ENCODE data around the gene P2RX1. TPM values are rescaled to one million over a fixed set of nuclear protein-coding genes. Genes with fewer than 3 reads are reported as not detected.

The P2RX1 gene
- total and polyA plus RNA-seq, 2 donors (not counting 1 experiment from before 2014, with no cell fraction given): 25.7 to 84.7 TPM

DNA sequence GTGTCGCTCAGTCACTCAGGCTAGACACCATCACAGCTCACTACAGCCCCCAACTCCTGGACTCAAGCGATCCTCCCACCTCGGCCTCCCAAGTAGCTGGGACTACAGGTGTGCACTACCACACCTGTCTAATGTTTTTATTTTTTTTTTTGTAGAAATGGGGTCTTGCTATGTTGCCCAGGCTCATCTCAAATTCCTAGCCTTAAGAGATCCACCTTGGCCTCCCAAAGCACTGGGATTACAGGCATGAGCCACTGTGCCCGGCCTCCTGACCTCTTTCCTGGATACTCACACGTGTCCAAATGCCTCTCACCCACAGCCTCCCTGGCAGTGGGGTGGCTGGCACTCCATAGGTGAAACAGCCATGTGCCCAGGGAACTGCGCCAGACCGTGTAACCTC lies 40.9 kb downstream of the P2RX1 start:
- peaks cover 6 to 9% of the 10 kb centered on the region in 2 donors for H3K4me1 ChIP-seq (ENCODE audit: control insufficient read depth in 2 of 2, insufficient read depth in 2 of 2, low read length in 2 of 2)
- no peaks in the 10 kb centered on the region for H4K20me1 ChIP-seq (ENCODE audit: control insufficient read depth, insufficient read depth, low read length, poor library complexity, severe bottlenecking)
- Mint-ChIP-seq H3K9me3 (ENCODE audit: insufficient read depth) (no peaks in the 10 kb centered on the region), H3K4me1 (peaks cover 5% of the 10 kb centered on the region), H3K4me3 (no peak overlapping the region), H3K27ac (no peak overlapping the region), H3K27me3 (no peaks in the 10 kb centered on the region)
- H3K27me3 ChIP-seq (replicated peaks in 1 of 4; ENCODE audit: control extremely low read depth in 1 of 4, control insufficient read depth in 3 of 4, insufficient read depth in 4 of 4, low read length in 3 of 4): no peaks in the 10 kb centered on the region
- no peaks in the 10 kb centered on the region for H3K79me2 ChIP-seq (ENCODE audit: control insufficient read depth, insufficient read depth, low read length)
- ChIA-PET CTCF (interaction anchor here (1.9 kb wide), 1 partner anchor 12 kb away, joined by 4 read pairs; no protein-coding TSS in a partner anchor), POLR2A (no interaction called here)
- no peaks in the 10 kb centered on the region for H3K9me3 ChIP-seq (ENCODE audit: control extremely low read depth in 1 of 3, control insufficient read depth in 2 of 3, insufficient read depth in 1 of 3, low read length in 2 of 3)
- no peak overlapping the region for H3K4me2 ChIP-seq (replicated peaks; ENCODE audit: low read depth, low read length, poor library complexity, severe bottlenecking)
- TF ChIP-seq EZH2 (IDR thresholded peaks at IDR 0.05; ENCODE audit: borderline replicate concordance, insufficient read depth, low read depth, low read length, poor library complexity, severe bottlenecking): no peak
- TF ChIP-seq, protein P1, sequence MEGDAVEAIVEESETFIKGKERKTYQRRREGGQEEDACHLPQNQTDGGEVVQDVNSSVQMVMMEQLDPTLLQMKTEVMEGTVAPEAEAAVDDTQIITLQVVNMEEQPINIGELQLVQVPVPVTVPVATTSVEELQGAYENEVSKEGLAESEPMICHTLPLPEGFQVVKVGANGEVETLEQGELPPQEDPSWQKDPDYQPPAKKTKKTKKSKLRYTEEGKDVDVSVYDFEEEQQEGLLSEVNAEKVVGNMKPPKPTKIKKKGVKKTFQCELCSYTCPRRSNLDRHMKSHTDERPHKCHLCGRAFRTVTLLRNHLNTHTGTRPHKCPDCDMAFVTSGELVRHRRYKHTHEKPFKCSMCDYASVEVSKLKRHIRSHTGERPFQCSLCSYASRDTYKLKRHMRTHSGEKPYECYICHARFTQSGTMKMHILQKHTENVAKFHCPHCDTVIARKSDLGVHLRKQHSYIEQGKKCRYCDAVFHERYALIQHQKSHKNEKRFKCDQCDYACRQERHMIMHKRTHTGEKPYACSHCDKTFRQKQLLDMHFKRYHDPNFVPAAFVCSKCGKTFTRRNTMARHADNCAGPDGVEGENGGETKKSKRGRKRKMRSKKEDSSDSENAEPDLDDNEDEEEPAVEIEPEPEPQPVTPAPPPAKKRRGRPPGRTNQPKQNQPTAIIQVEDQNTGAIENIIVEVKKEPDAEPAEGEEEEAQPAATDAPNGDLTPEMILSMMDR (IDR thresholded peaks at IDR 0.05): no peak
- peaks cover 0 to 9% of the 10 kb centered on the region in 2 experiments for H3K36me3 ChIP-seq (replicated peaks in 1 of 2; ENCODE audit: control extremely low read depth in 1 of 2, control insufficient read depth in 1 of 2, extremely low read depth in 1 of 2, insufficient read depth in 2 of 2, low read length in 1 of 2)
- H3K9ac ChIP-seq (ENCODE audit: low read length): no peak overlapping the region
- intact Hi-C loops (cut with micrococcal nuclease): no loop called here
- no peak for ATAC-seq (ENCODE audit: low read depth)
- no peak overlapping the region for H3K4me3 ChIP-seq (ENCODE audit: control extremely low read depth in 1 of 5, extremely low read depth in 1 of 5, insufficient read depth in 1 of 5, low read depth in 2 of 5, low read length in 4 of 5)
- no peak for DNase-seq
- no peak overlapping the region for H2AFZ ChIP-seq (ENCODE audit: insufficient read depth, low read depth, low read length, poor library complexity, severe bottlenecking)
- H3K27ac ChIP-seq (ENCODE audit: low read length in 2 of 2): no peak overlapping the region
- WGBS (ENCODE audit: insufficient coverage): 93% methylated on average over 5 of the region's 7 CpGs

- DNase-seq (no peak), ATAC-seq (ENCODE audit: low read depth) (no peak)
- H3K9me3 ChIP-seq (ENCODE audit: control extremely low read depth in 1 of 3, control insufficient read depth in 2 of 3, insufficient read depth in 1 of 3, low read length in 2 of 3): no peaks in the 10 kb centered on the region
- no peaks in the 10 kb centered on the region for H3K27me3 ChIP-seq (replicated peaks in 1 of 4; ENCODE audit: control extremely low read depth in 1 of 4, control insufficient read depth in 3 of 4, insufficient read depth in 4 of 4, low read length in 3 of 4)
- H3K9ac ChIP-seq (ENCODE audit: low read length): no peak overlapping the region
- intact Hi-C loops (cut with micrococcal nuclease): no loop called here
- Mint-ChIP-seq H3K4me3 (no peak overlapping the region), H3K27ac (no peak overlapping the region), H3K9me3 (ENCODE audit: insufficient read depth) (no peaks in the 10 kb centered on the region), H3K27me3 (no peaks in the 10 kb centered on the region), H3K4me1 (peaks cover 5% of the 10 kb centered on the region)
- H3K79me2 ChIP-seq (ENCODE audit: control insufficient read depth, insufficient read depth, low read length): no peaks in the 10 kb centered on the region
- H3K27ac ChIP-seq (ENCODE audit: low read length in 2 of 2): no peak overlapping the region
- H3K36me3 ChIP-seq (replicated peaks in 1 of 2; ENCODE audit: control extremely low read depth in 1 of 2, control insufficient read depth in 1 of 2, extremely low read depth in 1 of 2, insufficient read depth in 2 of 2, low read length in 1 of 2): peaks cover 0 to 9% of the 10 kb centered on the region in 2 experiments
- no peak overlapping the region for H3K4me2 ChIP-seq (replicated peaks; ENCODE audit: low read depth, low read length, poor library complexity, severe bottlenecking)
- H3K4me3 ChIP-seq (ENCODE audit: control extremely low read depth in 1 of 5, extremely low read depth in 1 of 5, insufficient read depth in 1 of 5, low read depth in 2 of 5, low read length in 4 of 5): no peak overlapping the region
- no peaks in the 10 kb centered on the region for H4K20me1 ChIP-seq (ENCODE audit: control insufficient read depth, insufficient read depth, low read length, poor library complexity, severe bottlenecking)
- TF ChIP-seq, protein P1 (IDR thresholded peaks at IDR 0.05): no peak
- TF ChIP-seq EZH2 (IDR thresholded peaks at IDR 0.05; ENCODE audit: borderline replicate concordance, insufficient read depth, low read depth, low read length, poor library complexity, severe bottlenecking): no peak
- ChIA-PET CTCF (no interaction called here), POLR2A (no interaction called here)
- H3K4me1 ChIP-seq (ENCODE audit: control insufficient read depth in 2 of 2, insufficient read depth in 2 of 2, low read length in 2 of 2): peaks cover 6 to 9% of the 10 kb centered on the region in 2 donors
- 98% methylated on average over 9 of the region's 10 CpGs for WGBS (ENCODE audit: insufficient coverage)
- H2AFZ ChIP-seq (ENCODE audit: insufficient read depth, low read depth, low read length, poor library complexity, severe bottlenecking): no peak overlapping the region
Measured at GRCh38 chr17:3873862-3874261, 42.4 kb downstream of the P2RX1 start.
